MM.1S (cell line): ENCODE data around the gene ACYP2.

Experiments used
- DNase-seq: peaks from one replicate; pipeline ENCODE4 v3.0.0-alpha.2; 2015
- H2AFZ ChIP-seq: fragments of 300-600 bp; sonication (generic); 2 replicates; pipeline ENCODE4 v1.6.0; 2016; ENCODE audit warnings: antibody characterized with exemption, low read length
- H3F3A ChIP-seq: fragments of 300-600 bp; sonication (generic); 2 replicates; pipeline ENCODE4 v1.6.1; 2016; ENCODE audit warnings: mild to moderate bottlenecking, antibody characterized with exemption, low read length, moderate library complexity, mixed read lengths; ENCODE audit not compliant: insufficient read depth
- H3K27ac ChIP-seq: fragments of 300-600 bp; sonication (generic); 2 replicates; pipeline ENCODE4 v1.5.1; 2016; ENCODE audit warnings: mild to moderate bottlenecking, low read length
- H3K27me3 ChIP-seq: fragments of 300-600 bp; sonication (generic); replicated peaks from 2 replicates; pipeline ENCODE4 v1.6.0; 2016; ENCODE audit warnings: low read length; ENCODE audit not compliant: insufficient read depth
- H3K36me3 ChIP-seq: fragments of 300-600 bp; sonication (generic); replicated peaks from 2 replicates; pipeline ENCODE4 v1.6.1; 2016; ENCODE audit warnings: mild to moderate bottlenecking, low read length, mixed read lengths; ENCODE audit not compliant: insufficient read depth
- H3K4me1 ChIP-seq: fragments of 300-600 bp; sonication (generic); 2 replicates; pipeline ENCODE4 v1.6.1; 2016; ENCODE audit warnings: low read length, mixed read lengths
- H3K4me2 ChIP-seq: fragments of 300-600 bp; sonication (generic); 2 replicates; pipeline ENCODE4 v1.6.0; 2016; ENCODE audit warnings: low read depth, low read length
- H3K4me3 ChIP-seq: fragments of 300-600 bp; sonication (generic); 2 replicates; pipeline ENCODE4 v1.5.1; 2016; ENCODE audit warnings: low read length, mixed read lengths
- H3K79me2 ChIP-seq: fragments of 300-600 bp; sonication (generic); 2 replicates; pipeline ENCODE4 v1.6.1; 2016; ENCODE audit warnings: mixed run types, low read length, mixed read lengths
- H3K9ac ChIP-seq: fragments of 300-600 bp; sonication (generic); 2 replicates; pipeline ENCODE4 v1.6.1; 2016; ENCODE audit warnings: low read length, mixed read lengths
- H3K9me2 ChIP-seq: fragments of 300-600 bp; sonication (generic); replicated peaks from 2 replicates; pipeline ENCODE4 v1.6.1; 2016; ENCODE audit warnings: mild to moderate bottlenecking, low read length, mixed read lengths; ENCODE audit not compliant: insufficient read depth
- H3K9me3 ChIP-seq: fragments of 300-600 bp; sonication (generic); replicated peaks from 2 replicates; pipeline ENCODE4 v1.6.1; 2016; ENCODE audit warnings: mild to moderate bottlenecking, low read length, mixed read lengths; ENCODE audit not compliant: insufficient read depth
- H4K20me1 ChIP-seq: fragments of 300-600 bp; sonication (generic); 2 replicates; pipeline ENCODE4 v1.6.1; 2016; ENCODE audit warnings: mild to moderate bottlenecking, low read length, moderate library complexity, mixed read lengths; ENCODE audit not compliant: insufficient read depth
- CTCF ChIP-seq: fragments of 300-600 bp; sonication (generic); IDR thresholded peaks from 2 replicates; pipeline ENCODE4 v1.5.1; 2016; ENCODE audit warnings: antibody characterized with exemption, low read length, mixed read lengths
- EZH2 ChIP-seq: fragments of 300-600 bp; sonication (generic); optimal IDR thresholded peaks from 2 replicates; pipeline ENCODE3; 2017; ENCODE audit warnings: low read depth, mild to moderate bottlenecking, antibody characterized with exemption, low read length, mixed read lengths
- EZH2phosphoT487 ChIP-seq: fragments of 300-600 bp; sonication (generic); IDR thresholded peaks from 2 replicates; pipeline ENCODE4 v1.6.1; 2018; ENCODE audit warnings: antibody characterized with exemption, low read length

Gene ACYP2

GRCh38 chr2:54100772-54101171 lies 14.6 kb upstream of the ACYP2 start:
- H2AFZ ChIP-seq = no peak overlapping the region
- H3F3A ChIP-seq = peaks cover 8% of the 10 kb centered on the region
- H3K79me2 ChIP-seq = no peaks in the 10 kb centered on the region
- no peak overlapping the region for H3K4me3 ChIP-seq
- H3K4me1 ChIP-seq = peaks cover 48% of the 10 kb centered on the region
- peak overlapping the region; percentile 61; the same call in 1 of the 2 replicates for H3K27ac ChIP-seq
- no peaks in the 10 kb centered on the region for H3K9me2 ChIP-seq
- H3K9me3 ChIP-seq = no peaks in the 10 kb centered on the region
- H3K4me2 ChIP-seq = peak overlapping the region; percentile 22; the same call in 1 of the 2 replicates
- DNase-seq = no peak
- TF ChIP-seq CTCF (no peak), EZH2phosphoT487 (no peak), EZH2 (no peak)
- no peaks in the 10 kb centered on the region for H3K27me3 ChIP-seq
- no peaks in the 10 kb centered on the region for H4K20me1 ChIP-seq
- H3K36me3 ChIP-seq = no peaks in the 10 kb centered on the region
- no peak overlapping the region for H3K9ac ChIP-seq

GRCh38 chr2:54103454-54104314 lies 11.7 kb upstream of the ACYP2 start:
- Histone ChIP-seq H3K9me2 (no peaks in the 10 kb centered on the region), H4K20me1 (no peaks in the 10 kb centered on the region), H2AFZ (no peak overlapping the region), H3K27ac (0 out of 2 replicates have a peak overlapping the region, but pooled peaks have one; percentile 11), H3K4me1 (peaks cover 38% of the 10 kb centered on the region), H3K36me3 (no peaks in the 10 kb centered on the region), H3K4me2 (peak overlapping the region; percentile 61), H3K9ac (no peak overlapping the region), H3K27me3 (no peaks in the 10 kb centered on the region), H3K4me3 (peak overlapping the region; percentile 3; the same call in 1 of the 2 replicates), H3K9me3 (no peaks in the 10 kb centered on the region), H3K79me2 (no peaks in the 10 kb centered on the region), H3F3A (peaks cover 8% of the 10 kb centered on the region)
- TF ChIP-seq CTCF (peak; percentile 28), EZH2 (no peak)
- DNase-seq = peak; percentile 85

GRCh38 chr2:54106631-54107454 lies 8.6 kb upstream of the ACYP2 start:
- Histone ChIP-seq H3F3A (no peaks in the 10 kb centered on the region), H3K79me2 (no peaks in the 10 kb centered on the region), H3K9ac (peak overlapping the region; percentile 29; the same call in 1 of the 2 replicates), H3K27me3 (no peaks in the 10 kb centered on the region), H4K20me1 (no peaks in the 10 kb centered on the region), H3K4me2 (peak overlapping the region; percentile 40), H2AFZ (peak overlapping the region; percentile 70), H3K9me2 (no peaks in the 10 kb centered on the region), H3K27ac (no peak overlapping the region), H3K4me3 (peak overlapping the region; percentile 38; the same call in 1 of the 2 replicates), H3K4me1 (peaks cover 25% of the 10 kb centered on the region), H3K9me3 (no peaks in the 10 kb centered on the region), H3K36me3 (no peaks in the 10 kb centered on the region)
- peak; percentile 70 for TF ChIP-seq CTCF
- no peak for TF ChIP-seq EZH2
- DNase-seq = peak; percentile 65
